ENCODE data around the gene ZBTB17. TPM values are rescaled to one million over a fixed set of nuclear protein-coding genes. Genes with fewer than 3 reads are reported as not detected.

ZBTB17 gene
- total RNA-seq, 4 donors from 2014 or later: 52.1 to 138 (median 56.6) TPM

- H3K27ac ChIP-seq: no peak overlapping the region
- H3K9me3 ChIP-seq: no peaks in the 10 kb centered on the region
- no peak overlapping the region for H3K4me3 ChIP-seq
- H3K4me1 ChIP-seq: peaks cover 0 to 10% (median 2%) of the 10 kb centered on the region in 4 donors
- no peak for TF ChIP-seq POLR2A (IDR thresholded peaks at IDR 0.05)
- TF ChIP-seq, protein P1, sequence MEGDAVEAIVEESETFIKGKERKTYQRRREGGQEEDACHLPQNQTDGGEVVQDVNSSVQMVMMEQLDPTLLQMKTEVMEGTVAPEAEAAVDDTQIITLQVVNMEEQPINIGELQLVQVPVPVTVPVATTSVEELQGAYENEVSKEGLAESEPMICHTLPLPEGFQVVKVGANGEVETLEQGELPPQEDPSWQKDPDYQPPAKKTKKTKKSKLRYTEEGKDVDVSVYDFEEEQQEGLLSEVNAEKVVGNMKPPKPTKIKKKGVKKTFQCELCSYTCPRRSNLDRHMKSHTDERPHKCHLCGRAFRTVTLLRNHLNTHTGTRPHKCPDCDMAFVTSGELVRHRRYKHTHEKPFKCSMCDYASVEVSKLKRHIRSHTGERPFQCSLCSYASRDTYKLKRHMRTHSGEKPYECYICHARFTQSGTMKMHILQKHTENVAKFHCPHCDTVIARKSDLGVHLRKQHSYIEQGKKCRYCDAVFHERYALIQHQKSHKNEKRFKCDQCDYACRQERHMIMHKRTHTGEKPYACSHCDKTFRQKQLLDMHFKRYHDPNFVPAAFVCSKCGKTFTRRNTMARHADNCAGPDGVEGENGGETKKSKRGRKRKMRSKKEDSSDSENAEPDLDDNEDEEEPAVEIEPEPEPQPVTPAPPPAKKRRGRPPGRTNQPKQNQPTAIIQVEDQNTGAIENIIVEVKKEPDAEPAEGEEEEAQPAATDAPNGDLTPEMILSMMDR (IDR thresholded peaks at IDR 0.05): no peak
- DNase-seq: peak in 1 of 3 donors; percentile 17
- H3K27me3 ChIP-seq: no peaks in the 10 kb centered on the region
- H3K36me3 ChIP-seq: peaks cover 0 to 6% (median 0%) of the 10 kb centered on the region in 3 donors
Observed at GRCh38 chr1:15958793-15959192, 17.1 kb downstream of the ZBTB17 start.

DNA sequence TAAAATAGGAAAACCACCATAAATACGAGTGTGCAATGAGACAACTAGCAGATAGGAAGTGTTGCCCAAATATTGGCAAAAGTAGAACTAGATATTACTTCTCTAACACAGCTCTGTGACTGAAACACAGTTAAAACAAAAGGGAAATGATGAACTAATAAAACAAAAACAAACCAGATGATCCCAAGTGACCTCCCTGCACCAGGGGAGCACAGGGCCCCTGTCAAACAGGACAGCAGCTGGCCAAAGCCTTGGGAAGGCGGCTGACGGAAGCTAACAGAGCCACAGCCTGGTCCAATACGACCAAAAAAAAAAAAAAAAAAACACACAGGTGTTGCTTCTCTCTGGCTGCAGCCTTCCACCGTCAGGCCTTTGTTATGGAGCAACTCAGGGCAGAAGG lies 17.8 kb downstream of the ZBTB17 start:
- DNase-seq: peak in 1 of 3 donors; percentile 23
- Histone ChIP-seq H3K36me3 (peaks cover 0 to 6% (median 0%) of the 10 kb centered on the region in 3 donors), H3K27ac (no peak overlapping the region), H3K27me3 (no peaks in the 10 kb centered on the region), H3K4me3 (no peak overlapping the region), H3K9me3 (no peaks in the 10 kb centered on the region), H3K4me1 (peaks cover 0 to 11% (median 0%) of the 10 kb centered on the region in 4 donors)
- TF ChIP-seq, protein P1 (IDR thresholded peaks at IDR 0.05): no peak
- no peak for TF ChIP-seq POLR2A (IDR thresholded peaks at IDR 0.05)

- Histone ChIP-seq H3K4me1 (peaks cover 0 to 18% (median 2%) of the 10 kb centered on the region in 4 donors), H3K27ac (no peak overlapping the region), H3K27me3 (no peaks in the 10 kb centered on the region), H3K36me3 (peaks cover 0 to 6% (median 0%) of the 10 kb centered on the region in 3 donors), H3K4me3 (no peak overlapping the region), H3K9me3 (no peaks in the 10 kb centered on the region)
- peak in 1 of 3 donors; percentile 36 for DNase-seq
- no peak for TF ChIP-seq POLR2A (IDR thresholded peaks at IDR 0.05)
- TF ChIP-seq, protein P1 (IDR thresholded peaks at IDR 0.05): no peak
Observed at GRCh38 chr1:15957221-15958095, 18.4 kb downstream of the ZBTB17 start.

- no peaks in the 10 kb centered on the region for H3K36me3 ChIP-seq
- H3K9me3 ChIP-seq: no peaks in the 10 kb centered on the region
- no peak for TF ChIP-seq POLR2A (IDR thresholded peaks at IDR 0.05)
- TF ChIP-seq, protein P1 (IDR thresholded peaks at IDR 0.05): no peak
- H3K27ac ChIP-seq: no peak overlapping the region
- H3K4me3 ChIP-seq: no peak overlapping the region
- H3K27me3 ChIP-seq: no peaks in the 10 kb centered on the region
- no peak for DNase-seq
- peaks cover 0 to 27% (median 7%) of the 10 kb centered on the region in 4 donors for H3K4me1 ChIP-seq
Observed at GRCh38 chr1:15956150-15956549, 19.8 kb downstream of the ZBTB17 start.

- TF ChIP-seq, protein P1 (IDR thresholded peaks at IDR 0.05): no peak
- TF ChIP-seq POLR2A (IDR thresholded peaks at IDR 0.05): no peak
- no peak overlapping the region for H3K4me3 ChIP-seq
- no peak for DNase-seq
- no peaks in the 10 kb centered on the region for H3K27me3 ChIP-seq
- H3K4me1 ChIP-seq: peaks cover 0 to 32% (median 12%) of the 10 kb centered on the region in 4 donors
- no peaks in the 10 kb centered on the region for H3K9me3 ChIP-seq
- no peak overlapping the region for H3K27ac ChIP-seq
- no peaks in the 10 kb centered on the region for H3K36me3 ChIP-seq
Observed at GRCh38 chr1:15955552-15955951, 20.3 kb downstream of the ZBTB17 start.

Data from Peyer's patch (tissue), 4 donors.